GM18858 (cell line): Measurements from ENCODE around the gene CAPN11.
A peak's percentile ranks its signal among the peaks of the same experiment; 100 is the strongest.

Experiments used
- ATAC-seq: cut with Tn5 transposase; IDR thresholded peaks from one replicate; pipeline ENCODE4 v1.9.1; 2021; ENCODE audit not compliant: unreplicated experiment

The CAPN11 gene

DNA sequence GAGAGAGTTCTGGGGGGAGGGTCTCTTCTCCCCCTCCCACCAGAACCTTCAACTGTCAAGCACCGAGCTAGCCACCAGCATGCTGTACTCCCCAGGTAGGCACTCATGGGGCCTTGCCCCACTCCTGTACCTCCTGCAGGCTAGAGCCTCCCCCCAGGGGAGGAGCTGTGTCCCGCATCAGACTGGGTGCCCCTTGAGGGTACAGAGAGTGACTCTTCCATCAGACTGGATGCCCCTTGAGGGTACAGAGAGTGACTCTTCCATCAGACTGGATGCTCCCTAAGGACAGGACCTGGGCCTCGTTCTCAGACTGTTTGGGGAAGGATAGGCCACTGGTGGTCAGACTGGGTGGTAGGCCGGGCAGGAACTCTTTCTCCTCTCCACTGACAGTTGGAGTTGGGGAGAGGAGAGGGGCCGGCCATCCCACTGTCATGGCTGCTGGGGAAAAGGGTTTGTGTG, at the start of gene CAPN11:
CAPN11 (plus strand) TSS at position 51 of the 459 bp plus-strand sequence; CDS start at position 80, 29 bp downstream.
- ATAC-seq: no peak

DNA sequence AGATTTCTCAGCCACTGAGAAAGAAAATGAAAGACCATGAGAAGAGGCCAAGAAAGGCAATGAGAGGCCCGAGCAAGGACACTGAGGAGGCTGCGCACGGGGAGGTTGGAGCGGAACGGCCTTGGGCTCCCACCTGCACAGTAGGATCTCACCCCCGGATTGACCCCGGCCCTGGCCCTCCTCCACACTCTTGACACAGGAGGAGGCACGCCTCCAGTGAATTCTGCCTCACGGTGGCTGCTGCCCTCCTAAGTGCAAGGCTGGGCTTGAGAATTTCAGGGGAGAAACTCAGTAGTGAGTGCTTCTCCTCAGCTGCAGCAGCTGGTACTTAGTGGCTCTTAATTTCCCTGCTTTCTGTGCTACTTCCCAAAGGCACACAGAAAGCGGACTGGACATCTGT, 49.4 kb upstream of the CAPN11 start:
- no peak for ATAC-seq

DNA sequence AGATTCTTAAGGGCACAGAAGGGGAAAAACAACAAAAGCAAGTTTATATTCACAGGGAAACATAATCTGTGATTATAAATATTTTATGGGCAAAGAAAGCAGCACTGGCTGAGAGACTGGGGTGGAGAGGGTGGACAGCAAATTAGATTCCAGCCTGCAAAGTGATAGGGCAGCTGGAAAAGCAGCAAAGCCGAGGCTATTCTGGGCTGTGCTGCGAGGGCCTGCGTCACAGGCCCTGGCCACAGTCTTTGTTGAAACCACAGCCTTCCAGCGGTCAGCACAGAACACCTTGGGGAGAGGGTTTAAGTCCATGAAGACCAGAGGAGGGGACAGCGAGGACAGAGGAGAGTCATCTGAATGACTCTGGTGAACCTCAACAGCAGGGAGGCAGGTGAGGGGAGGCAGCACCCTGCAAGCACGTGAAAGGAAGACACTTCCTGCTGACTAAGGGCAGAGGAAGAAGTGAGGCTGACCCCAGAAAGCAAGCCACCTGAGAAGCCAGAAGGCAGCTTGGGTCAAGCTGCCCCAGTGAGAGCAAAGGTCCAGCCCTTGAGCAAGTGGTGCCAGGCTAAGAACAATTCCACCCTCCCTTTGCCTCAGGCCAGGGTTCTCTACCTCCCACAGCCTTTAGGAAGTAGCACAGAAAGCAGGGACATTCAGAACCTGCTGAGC, 48.5 kb upstream of the CAPN11 start:
- ATAC-seq: no peak

DNA sequence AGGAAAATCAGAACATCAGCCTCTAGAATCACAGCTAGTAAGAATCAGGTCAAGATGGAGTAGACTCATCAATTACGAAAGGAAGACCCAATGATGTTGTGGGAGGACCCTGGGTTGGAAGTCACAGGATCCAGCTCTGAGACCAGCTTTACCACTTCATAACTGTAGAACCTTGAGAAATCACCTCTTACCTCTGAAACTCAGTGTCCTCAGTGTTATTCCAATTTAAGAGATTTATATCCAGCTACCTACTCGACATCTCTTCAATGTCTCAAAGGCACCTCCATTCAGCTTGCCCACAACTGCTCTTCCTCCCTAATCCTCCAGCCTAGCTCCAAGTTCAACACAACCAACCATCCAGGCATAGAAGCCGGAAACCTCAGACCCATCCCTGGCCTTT, 47.7 kb upstream of the CAPN11 start:
- no peak for ATAC-seq

DNA sequence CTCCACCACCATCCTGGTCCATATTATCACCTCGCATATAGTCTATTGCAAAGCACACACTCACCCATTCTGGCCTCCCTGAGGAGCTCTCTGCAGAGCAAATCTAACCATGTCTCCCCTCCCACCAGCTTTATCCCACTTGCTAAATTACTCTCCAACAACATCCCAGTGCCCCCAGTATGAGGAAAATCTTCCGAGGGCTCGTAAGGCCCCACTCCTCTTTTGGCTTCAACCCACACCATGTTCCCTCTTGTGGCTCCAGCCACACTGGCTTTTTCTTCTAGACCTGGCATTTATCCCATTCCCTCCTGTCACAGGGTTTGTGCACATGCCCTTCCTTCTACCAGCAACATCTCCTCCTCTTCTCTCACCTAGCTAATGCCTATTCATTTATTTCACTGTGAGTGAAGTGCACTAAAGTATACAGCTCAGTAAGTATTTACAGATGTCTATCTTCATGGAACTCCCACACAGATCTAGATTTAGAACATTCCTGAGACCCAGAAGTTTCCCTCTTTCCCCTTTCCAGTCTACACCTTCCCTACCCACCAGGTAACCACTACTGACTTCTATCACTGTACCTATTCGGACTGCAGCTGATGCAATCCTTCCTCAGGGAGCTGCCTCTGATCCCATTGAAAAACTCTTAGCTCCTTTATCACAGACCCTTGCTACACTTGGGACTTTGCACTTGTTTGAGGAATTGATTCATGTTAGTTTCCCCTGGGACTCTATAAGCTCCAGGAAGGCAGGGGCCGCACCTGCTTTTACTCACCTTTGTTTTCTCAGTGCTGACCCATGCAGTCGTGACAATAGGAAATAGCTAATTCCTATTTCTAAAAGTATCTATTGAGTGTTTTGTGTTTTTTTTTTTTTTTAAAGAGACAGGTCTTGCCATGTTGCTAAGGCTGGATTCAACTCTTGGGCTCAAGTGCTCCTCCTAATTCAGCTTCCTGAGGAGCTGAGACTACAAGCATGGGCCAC, 46.9 kb upstream of the CAPN11 start:
- ATAC-seq: no peak

DNA sequence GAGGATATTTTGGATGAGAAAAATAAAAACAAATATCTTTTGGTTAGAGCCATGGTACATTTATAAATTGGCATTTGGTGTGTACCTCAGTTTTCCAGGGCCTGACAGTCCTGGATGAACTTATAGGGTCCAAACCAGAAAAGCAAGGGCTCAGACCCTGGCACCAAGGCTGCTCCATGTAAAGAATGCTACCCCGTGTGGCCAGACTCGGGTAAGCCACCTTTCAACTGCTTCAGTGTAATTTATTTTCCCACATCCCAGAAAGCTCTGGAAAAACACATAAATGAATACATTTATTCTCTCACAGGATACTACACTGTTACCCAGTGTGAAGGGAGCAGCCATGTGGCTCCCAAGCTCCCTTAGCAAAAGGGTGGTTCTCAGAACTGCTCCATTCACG, 45.2 kb upstream of the CAPN11 start:
- ATAC-seq: no peak

DNA sequence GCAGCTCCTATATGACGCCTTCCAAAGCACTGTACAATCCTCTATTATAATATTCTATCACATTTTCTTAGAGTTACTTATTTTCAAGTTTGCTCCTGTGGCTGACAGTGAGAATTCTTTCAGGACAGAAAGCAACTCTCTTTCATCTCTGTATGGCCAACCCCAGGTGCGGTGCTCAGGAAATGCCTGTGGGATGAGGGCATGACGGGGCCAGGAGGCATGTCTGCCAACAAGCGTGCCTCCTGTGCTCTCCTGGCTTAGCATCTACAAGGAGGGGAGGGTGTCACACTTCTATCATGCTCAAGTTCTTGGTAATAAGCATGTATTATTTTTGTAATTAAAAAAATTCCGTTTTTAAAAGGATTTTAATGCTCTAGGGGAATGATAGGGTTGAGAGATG, 42.8 kb upstream of the CAPN11 start:
- no peak for ATAC-seq

DNA sequence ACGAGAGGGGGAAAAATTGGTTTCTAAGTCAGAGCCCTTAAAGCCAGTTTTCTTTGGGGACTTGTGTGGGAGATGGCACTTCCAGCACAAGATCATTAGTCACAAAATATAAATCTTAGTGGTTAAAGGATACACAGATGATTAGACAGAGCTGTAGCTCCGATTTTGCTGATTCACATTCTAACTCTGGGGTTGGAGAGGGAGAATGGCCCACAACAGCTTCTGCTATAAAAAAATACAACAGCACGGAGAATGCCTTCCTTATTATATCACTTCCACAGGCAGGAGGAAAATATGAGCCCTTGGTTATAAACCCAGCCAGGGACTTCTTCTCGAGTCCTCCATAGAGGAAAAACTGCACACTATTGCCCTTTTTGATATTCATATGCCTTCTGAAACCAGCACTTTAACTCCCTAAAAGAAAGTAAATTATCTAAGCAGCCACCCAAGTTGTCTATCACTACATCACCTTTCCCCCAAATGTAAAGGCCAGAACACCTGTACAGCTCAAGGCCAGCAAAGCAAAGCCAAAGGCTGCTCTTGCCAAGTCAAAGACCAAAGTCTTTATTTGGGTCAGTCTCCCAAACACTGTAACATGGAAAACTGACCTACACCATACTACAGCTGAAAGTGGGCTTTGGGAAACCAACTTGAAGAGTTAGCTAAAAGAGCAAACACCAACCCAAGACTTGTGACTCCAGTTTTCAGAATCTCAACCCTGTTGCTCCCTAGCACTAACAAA, 41.8 kb upstream of the CAPN11 start:
- no peak for ATAC-seq

DNA sequence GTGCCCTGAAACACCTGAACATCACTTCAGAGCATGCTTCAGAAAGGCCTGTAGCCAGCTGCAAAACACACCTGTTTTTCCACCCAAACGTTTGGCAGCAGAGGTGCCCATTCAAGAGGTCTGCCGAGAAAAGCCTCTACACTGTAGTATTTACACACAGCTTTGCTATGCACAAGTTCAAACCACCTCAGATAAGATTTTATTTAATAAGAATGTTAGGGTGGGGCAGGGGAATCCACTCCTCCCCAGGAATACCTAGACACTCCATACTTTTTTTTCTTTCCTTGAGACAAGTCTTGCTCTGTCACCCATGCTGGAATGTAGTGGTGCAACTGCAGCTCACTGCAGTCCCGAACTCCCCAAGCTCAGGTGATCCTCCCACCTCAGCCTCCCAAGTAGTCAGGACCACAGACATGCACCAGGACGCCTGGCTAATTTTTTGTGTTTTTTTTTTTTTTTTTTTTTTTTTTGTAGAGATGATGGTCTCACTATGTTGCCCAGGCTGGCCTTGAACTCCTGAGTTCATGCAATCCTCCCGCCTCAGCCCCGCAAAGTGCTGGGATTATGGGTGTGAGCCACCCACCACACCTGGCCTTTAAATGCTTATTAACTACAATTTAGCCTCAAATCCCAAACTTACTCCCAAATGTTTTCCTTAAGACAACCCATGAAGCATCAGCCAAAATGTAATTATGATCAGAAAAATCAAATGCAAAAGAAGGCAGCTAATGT, 41.1 kb upstream of the CAPN11 start:
- ATAC-seq: no peak

DNA sequence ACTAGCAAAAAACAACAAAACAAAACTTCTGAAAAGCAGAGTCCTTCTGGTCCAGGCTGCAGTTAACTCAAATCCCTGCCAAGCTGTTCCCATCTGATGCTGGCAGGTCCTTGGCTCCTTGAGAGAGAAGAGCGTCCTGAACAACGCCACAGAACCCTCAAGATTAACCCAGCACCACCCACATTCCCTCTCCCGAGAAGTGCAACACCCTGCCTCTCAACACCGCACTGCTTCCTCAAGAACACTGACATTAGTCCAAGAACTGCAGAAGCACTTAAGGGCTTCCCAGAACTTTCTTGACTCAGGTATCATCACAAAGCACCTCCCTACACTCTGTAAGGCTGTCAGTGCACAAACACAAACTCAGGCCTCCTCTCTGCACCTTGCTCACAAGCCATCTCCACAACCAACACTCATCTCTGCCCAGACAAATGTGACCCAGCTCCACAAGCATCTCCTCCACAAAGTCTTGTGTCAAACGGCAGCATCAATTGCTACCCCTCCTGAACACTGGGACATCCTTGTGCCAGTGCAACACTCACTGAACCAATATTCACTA, 38.8 kb upstream of the CAPN11 start:
- no peak for ATAC-seq

DNA sequence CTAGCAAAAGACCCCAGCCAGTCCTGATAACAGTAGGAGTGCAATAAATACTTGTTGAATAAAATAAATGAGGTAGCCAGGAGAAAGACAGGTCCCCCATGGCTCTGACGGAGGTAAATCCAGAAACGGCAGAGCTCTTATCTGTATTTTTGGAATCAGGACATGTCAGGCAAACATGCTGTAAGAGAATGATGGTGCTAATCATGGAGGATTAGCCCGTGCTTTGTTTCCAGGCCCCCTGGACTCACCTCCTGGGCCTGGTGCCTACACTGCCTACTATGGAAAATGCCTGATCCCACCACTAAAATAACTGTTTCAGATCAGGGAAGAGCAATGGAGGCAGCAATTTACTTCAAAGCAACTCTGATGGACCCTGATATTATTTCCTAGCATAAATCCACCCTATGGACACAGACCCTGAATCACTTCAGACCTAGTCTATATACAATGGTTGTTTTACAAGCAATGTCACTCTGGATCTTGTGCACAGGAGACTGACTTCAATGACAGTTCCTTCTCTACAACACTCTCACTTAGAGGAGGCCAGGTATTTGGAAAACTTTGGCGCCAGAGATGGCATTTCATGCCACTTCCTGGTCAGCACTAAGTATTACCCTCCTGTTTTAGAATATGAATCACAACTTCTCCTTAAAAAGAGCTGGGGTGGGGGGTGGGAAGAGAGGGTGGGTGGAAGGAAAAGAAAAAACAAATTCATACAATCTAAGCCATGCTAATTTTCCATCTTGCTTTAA, 37.8 kb upstream of the CAPN11 start:
- no peak for ATAC-seq

DNA sequence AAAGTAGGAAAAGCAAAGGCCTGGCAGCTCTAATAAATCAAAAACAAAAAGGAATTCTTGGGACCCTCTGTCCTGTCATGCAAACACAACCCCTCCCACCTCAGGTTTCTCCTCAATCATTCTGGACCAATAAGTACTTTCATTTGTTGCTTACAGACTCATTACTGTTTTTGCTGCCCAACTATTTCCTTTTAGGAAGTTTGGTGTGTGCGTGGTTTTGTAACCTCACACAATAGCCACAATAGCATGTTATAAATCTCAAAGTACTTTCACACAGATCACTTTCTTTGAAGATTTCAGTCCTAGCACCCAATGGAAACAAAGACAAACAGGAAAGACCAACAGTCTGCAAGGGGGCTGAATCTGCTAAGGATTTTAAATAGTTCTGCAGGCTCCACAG, 35.8 kb upstream of the CAPN11 start:
- ATAC-seq: no peak

DNA sequence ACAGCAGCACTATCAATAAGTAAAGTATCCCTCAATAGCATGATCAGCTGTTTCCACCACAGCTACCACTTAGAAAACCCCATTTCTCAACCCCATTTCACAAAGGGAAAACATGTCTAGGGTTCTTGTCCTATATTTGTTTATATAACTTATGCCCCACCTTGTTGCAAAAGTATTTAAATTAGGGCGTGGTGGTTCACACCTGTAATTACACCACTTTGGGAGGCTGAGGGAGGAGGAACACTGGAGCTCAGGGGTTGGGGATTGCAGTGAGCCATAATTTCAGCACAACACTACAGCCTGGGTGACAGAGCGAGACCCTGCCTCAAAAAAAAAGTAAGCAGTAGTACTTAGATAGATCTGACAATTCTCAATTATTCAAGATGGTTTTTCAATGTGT, 35.1 kb upstream of the CAPN11 start:
- ATAC-seq: no peak

DNA sequence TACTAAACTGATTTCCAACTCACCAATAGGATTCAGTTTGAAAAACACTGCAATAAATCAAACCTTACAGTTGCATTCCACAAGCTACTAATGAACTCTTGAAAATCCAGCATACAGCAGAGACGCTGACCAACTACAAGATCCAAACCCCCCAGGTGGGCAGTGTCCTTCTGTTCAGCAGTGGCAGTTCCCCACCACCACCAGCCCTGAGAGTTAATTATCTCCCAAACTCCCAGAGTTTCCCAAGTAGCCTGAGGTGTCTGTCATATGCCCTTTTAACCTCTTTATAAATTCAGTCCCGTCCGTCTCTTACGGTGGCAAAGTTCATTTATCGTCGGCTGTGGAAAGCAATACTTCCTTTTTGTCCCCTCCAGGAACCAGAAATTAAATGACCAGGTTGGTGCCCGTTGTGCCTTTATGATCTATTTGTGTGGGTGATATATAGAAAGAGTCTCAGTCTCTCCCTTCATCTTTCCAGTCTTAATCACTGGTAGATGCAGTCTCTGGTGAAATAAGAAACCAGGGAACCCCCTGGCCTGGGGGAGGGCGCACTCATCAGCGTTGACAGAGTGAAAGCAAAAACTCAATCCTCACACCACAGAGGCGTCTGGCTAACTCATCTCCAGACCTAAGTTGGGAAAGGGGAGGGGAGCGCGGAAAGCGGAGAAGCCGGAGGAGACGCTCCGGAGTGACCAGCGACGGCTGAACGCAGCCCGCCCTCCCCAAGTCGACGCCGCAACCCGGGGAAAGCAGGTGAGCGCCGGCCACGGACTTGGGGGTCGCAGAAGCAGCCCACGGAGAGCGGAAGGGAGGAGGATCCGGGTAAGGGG, 32.1 kb upstream of the CAPN11 start:
- no peak for ATAC-seq

DNA sequence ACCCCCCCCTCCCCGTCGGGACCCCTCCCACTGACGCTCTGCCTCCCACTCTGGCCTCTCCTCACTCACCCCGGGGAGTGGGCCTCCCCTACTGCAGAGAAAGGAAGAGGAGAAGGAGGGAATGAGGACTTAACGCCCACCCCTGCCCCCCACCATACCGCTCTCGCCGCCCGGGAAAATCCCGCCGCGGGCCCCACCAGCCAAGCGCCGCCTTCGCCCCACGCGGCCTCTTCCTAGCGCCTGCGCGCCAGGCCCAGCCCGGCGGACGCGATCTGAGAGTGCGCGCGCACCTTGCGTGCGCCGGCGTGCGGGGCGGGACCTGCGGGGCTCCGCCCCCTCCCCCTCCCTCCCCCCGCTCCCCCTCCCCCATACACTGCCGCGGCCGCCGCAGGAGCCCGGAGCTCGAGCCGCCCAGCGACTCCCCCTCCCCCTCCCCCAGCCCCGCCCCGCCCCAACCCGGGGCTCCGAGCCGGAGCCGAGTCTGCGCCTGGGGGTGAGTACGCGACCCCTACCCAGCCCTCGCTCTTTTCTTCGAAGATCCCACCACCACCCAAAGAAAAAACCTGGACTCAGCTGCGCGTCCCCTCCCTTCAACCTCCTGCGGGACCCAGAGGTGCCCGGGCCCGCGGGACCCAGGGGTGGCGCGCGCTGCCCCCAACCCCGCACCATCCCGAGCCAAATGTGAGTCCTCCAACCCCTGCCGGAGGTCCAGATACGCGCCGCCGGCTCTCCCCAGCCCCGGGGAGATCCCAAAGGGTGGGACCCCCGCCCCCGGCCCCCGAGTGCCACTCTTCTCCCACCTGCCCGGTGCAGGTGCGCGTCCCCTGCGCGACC, 31.2 kb upstream of the CAPN11 start, which contains the start of the genes MRPL14 and TMEM63B:
MRPL14 (minus strand) TSS at position 267 of the 834 bp plus-strand sequence. CDS start 10,841 bp downstream, outside the sequence.
TMEM63B (plus strand) TSS at position 369 of the 834 bp plus-strand sequence. CDS start 7,031 bp downstream, outside the sequence.
- peak; percentile 55 for ATAC-seq

DNA sequence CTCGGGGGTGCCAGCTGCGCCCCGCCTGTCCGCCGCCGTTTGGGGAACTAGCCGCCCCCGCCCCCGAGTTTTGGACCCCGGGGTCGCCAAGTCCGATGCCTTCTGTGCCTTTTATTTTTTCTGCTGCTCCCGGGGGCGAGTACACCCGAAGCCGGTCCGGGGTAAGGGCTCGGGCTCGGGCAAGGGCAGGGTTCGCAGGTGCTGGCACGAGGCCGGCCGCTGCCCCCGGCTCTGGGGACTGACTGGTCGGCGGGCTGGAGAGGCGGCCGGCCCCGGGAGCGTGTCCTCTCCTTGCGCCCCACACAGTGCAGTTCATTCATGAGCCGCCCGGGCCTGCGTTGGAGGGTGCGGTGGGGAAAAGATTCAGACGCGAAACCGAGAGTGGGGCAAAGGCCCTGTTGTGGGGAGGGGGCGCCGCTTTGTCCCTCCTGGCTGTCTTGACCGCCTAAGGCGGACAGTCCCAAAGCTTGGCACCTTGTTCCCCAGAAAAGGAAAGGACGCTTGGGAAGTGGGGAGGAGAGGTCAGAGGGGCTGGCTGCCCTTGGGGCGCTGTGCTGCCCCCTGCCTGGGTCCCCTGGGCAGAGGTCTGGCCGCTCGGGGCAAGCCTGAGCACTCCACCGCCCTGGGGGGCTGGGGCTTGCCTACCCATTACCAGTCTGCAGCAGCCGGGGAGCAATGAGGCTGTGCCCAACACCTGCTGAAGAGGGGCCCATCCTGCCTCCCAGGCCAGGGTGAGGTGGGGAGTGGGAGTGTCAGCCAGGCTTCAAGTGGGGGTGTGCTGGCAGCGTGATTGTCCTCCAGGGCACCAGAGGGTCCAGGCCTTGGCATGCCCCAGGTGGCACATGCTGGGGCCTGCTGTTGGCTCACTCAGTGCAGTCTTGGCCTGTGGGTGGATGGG, 30.4 kb upstream of the CAPN11 start:
- ATAC-seq: no peak
